RKO (cell line): Measurements from ENCODE around the gene APC2.

ENCODE experiments used
- DNase-seq: peaks from one replicate; pipeline ENCODE4 v3.0.0-alpha.2; 2016; ENCODE audit warnings: low spot score

Gene APC2

GRCh38 chr19:1449467-1450442 lies at the start of gene APC2:
APC2 (plus strand) TSS chr19:1450121; CDS start chr19:1453002, 2,881 bp downstream.
- no peak for DNase-seq

DNA sequence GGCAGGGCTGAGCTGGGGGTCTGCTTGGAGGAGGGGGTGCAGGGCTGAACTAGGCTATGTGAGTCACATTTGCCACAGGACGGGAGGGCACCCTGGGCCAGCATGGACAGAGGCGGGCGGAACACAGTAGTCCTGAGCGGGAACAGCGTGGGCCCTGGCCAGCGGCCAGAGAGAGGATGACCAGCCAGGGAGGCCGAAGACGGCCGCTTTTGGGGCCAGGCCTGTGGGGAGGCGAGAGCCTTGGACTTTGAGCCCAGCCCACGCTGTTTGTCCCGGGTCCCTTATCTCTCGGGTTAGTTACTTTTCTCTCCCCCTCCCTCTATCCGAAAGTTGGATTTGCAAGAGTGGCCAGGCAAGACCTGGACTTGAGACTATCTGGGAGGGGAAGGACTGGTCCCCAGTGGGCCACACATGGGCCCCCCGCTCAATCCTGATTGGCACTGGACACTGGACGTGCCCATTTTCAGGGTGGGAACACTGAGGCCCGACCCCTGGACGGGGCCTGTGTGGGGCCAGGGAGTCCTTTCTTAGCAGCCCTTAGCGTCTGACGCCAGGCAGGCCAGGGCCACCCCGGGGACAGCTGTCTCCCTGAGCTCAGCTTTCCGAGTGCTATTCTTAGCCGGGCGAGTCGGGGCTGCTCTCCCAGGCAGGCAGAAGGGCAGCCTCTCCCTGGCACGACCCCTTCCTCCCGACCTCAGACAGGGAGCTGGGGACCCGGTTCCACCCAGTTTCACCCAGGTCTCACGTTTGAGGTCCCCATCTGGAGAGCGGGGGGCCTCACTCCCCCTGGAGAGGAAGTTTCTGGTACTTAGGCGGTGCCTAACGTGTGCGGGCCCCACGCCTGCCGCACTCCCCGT lies 49.4 kb upstream of the APC2 start:
- DNase-seq: peak; percentile 56

DNA sequence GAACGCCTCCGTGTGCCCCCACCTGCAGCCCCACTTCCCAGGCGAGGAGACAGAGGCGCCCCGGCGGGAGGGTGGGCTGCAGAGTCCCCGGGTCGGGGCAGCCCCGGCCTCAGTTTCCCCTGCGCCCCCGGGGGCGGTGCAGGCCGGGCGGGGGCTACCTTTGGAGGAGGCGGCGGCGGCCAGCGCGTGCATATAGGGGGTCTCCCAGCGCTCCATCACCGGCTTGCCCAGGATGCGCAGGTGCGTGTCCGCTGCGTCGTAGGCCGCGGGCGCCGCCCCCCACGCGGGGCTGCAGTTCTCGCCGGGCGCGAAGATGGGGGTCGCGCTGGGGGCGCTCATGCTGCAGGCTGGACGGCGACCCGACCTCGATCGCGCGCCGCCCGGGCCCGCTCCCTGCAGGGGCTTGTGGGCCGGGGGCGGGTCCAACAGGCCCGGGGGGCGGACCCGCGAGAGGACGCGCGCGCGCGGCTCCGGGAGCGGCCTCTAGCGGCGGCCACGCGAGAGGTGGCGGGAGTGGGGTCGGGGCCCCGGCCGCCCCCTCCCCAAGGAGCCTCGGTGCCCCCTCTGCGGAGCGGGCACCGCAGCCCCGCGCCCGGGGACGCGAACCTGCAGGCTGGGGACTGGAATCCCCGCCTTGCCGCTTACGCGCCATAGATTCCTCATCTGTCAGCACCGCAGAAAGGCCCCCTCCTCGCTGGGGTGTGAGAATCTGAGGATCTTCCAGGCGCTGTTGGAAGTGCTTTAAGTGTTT lies 48.6 kb upstream of the APC2 start, which contains the start of gene GAMT:
Gene GAMT (minus strand): TSS at position 405 of the 751 bp plus-strand sequence. CDS start 66 bp downstream, at position 339.
- no peak for DNase-seq

DNA sequence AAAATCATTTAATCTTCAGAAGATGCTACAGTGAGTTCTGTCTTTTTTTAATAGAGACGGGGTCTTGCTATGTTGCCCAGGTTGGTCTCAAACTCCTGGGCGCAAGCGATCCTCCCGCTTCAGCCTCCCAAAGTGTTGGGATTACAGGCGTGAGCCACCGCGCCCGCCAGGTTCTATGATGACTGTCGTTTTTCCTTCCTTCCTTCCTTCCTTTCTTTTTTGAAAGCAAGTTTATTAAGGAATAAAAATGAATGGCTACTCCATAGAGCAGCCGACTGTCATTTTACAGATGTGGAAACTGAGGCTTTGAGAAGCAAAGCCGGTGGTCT lies 48.1 kb upstream of the APC2 start:
- DNase-seq: no peak

- no peak for DNase-seq
Observed at GRCh38 chr19:1402411-1403070, 47.4 kb upstream of the APC2 start.

- DNase-seq: peak; percentile 97
Observed at GRCh38 chr19:1406774-1407527, 43.0 kb upstream of the APC2 start.

GRCh38 chr19:1407528-1408299 lies 42.2 kb upstream of the APC2 start, which contains the start of gene DAZAP1:
DAZAP1 (plus strand) TSS chr19:1407586; CDS start chr19:1407774, 188 bp downstream.
- DNase-seq: no peak

DNA sequence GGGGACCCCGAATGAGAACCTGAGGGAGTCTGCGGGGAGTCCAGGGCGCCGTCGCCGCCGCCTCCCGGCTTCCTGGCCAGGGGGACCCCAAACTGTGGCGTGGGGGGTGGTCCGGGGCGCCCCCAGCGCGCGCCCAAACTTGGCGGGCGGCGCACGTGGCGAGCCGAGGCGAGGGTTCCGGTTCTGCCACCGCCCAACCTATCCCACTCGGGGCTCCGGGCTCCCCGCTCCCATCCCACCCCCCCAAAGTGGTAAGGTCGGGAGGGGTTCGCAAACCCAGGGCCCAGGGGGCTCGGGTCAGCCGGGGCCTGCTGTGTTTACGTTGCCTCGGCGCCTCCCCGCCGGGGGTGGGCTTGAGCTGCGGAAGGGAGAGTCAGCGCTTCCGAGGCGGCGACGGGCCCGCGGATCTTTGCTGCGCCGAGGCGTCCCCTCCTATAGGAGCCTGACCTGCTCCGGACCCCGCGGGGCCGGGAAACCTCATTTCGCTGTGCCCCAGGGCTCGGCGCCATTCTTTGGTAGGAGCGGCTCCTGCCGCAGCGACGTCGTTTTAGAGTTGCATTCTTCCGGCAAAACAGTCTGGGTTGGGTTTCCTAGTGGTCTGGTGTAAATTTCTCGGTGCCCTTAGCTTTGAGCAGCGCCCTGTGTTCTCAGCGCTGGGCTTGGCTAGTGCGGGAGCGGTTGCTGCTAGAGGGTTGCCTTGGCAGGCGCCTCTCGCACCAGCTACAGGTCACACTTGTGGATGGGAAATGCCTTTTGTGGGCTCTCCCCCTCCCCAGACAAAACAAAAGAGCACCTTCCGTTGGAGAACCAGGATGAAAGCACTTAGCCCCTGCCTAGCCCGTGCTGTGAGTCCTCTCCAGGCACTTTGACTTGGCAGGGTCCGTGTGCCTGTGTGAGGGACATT lies 41.4 kb upstream of the APC2 start:
- peak; percentile 38 for DNase-seq

- no peak for DNase-seq
Observed at GRCh38 chr19:1409204-1410005, 40.5 kb upstream of the APC2 start.

GRCh38 chr19:1410136-1410786 lies 39.7 kb upstream of the APC2 start:
- DNase-seq: peak; percentile 73

DNA sequence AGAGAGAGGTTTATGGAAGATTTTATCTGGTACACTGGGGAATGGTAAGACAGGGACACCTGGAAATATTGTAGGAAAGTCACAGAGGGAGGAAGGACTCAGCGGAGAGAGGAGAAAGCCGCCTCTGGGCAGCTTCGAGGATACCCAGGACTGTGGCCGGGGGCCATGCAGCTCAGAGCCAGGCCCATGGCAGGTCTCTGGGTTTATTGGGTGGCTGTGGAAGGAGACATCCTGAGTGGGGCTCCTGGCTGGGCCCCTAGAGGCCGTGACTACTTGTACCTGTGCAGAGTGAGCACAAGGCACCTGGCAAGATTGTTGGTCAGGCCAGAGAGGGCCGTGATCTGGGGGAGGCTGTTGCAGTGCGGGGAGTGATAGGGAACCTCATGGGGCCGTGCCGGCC lies 39.1 kb upstream of the APC2 start:
- no peak for DNase-seq

GRCh38 chr19:1411255-1412191 lies 38.4 kb upstream of the APC2 start:
- peak; percentile 66 for DNase-seq

DNA sequence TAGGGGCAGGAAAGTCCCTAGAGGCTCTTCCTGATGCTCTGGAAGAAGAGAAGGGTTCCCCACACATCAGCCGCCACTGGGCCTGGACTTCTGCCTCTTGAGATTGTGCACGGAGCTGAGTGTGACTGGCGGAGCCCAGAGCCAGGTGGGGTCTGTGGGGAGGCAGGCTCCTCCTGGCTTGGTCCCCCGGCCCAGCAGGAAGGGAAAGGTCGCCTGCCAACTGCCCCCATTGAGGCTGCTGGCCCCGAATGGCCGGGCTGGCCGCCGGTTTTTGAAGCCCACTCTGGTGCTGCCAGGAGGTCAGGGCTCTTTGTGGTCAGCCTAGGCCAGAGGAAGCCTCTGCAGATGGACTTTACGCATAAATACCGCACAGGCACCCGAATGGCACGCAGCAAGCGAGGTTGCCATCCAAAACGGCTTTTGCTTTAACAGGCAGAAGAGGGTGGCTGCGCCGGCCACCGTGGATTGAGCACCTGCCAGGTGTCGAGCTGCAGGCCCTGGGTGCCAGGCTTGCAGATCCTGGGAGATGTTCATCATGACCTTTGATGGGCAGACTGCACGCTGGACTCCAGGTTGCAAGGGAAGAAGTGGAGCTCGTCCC lies 37.5 kb upstream of the APC2 start:
- no peak for DNase-seq

GRCh38 chr19:1412995-1413800 lies 36.7 kb upstream of the APC2 start:
- DNase-seq: no peak
